Pulmonary artery endothelial cell (primary cell): ENCODE results near the gene RNASE9. TPM values are rescaled to one million over a fixed set of nuclear protein-coding genes. Genes with fewer than 3 reads are reported as not detected.
A peak's percentile ranks its signal among the peaks of the same experiment; 100 is the strongest.
"Not testable (repeated sequence)": the region's sequence is repeated elsewhere in the genome, so short reads cannot be mapped to it uniquely, and the experiment has no call there.

Experiments
- DNase-seq: peaks from one replicate; pipeline ENCODE4 v3.0.0-alpha.2; 2011; ENCODE audit warnings: low read depth, low spot score
- total RNA-seq: library from RNA; depleted of rRNA; stranded (reverse); fragments of >200 nt; gene quantifications from 2 replicates; pipeline ENCODE4 v1.2.3, GENCODE V29; 2014

The RNASE9 gene
- total RNA-seq, 1 donor from 2014 or later: not detected

DNA sequence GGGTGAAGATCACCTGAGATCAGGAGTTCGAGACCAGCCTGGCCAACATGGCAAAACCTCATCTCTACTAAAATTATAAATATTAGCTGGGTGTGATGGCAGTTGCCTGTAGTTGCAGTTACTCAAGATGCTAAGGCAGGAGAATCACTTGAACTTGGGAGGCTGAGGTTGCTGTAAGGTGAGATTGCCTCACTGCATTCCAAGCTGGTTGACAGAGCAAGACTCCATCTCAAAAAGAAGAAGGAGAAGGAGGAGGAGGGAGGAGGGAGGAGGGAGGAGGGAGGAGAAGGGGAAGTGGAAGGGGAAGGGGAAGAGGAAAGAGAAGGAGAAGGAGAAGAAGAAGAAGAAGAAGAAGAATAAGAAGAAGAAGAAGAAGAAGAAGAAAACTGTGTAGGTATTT, 38.5 kb downstream of the RNASE9 start:
- DNase-seq: no peak

DNA sequence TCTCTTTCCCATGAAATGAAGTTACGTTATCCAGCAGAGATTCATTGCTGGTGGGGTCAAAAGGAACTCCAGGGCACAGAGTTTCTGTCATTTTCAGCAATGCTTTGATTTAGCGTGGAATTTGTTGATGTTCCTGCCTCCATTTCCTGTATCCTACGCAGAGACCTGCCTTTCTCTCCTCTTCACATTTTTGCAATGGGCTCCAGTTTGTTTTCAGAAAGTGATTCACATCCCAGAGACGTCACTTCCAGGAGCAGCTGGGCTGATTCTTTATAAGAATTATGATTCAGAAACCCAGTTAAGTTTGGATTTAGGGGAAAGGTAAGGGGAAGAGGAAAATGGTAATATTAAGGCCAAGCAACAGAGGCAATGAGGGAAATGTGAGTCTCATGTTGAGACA, 43.9 kb downstream of the RNASE9 start:
- peak; percentile 56 for DNase-seq

DNA sequence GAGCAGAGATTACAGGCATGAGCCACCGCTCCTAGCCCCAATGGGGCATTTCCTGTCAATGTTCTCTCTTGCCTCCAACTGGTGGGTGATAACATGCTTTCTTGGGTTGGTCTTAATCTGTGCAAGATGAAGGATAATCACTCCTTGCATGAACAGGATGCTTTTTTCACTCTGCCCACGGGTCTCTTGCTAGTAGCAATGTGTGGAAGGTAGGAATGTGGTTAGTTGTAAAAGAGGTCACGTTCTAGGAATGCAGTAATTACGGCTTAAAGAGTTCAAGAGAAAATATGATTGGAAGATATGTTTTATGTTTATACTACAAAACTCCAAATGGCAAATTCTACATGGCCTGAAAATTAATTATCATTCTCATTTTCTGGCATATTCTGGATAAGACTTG, 45.0 kb downstream of the RNASE9 start:
- no peak for DNase-seq

DNA sequence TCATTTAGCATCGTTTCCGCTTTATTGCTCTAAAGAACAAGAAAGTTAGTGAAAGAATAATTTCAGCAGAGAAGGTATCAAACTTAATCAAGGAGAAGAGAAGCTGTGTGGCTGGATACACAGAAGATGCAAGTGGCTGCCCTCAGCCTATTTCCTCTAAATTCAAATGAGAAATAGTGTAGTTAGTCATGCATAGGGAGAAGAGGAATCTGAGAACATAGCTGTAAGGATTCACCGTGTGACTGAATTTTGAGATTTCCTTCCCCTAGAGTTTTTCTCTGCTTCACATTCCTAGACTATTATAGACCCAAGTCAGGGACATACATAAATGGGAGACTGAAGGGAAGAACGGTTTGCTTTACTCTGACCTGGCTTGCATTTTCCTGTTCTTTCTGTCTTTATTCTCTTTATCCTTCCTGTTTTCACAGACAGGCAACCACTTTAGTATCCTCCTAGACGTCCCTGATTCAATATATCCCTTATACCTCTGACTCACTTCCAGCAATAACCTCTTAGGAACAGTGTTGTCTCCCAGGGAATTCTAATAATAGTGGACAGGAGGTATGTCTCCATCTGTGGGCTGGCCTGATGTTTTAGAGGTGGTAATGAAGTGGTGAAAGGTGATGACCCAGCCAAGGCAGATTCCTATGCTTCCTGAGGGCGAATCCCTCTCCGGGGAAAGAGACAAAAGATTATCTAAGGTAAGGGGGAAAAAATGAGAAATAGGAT, 48.5 kb downstream of the RNASE9 start:
- no peak for DNase-seq

DNA sequence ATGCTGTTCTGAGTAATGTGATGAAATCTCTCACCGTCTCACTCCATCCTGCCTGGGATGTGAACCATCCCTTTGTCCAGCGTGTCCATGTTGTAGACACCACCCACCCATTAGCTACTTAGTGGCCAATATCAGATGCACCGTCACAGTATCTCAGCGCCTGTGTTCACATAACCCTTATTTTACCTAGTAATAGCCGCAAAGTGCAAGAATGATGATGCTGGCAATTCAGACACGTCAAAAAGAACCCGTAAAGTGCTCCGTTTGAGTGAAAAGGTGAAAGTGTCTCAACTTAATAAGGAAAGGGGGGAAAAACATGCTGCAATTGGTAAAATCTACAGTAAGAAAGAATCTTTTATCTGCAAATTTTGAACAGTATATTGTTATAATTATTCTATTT, 52.5 kb downstream of the RNASE9 start:
- DNase-seq: no peak

DNA sequence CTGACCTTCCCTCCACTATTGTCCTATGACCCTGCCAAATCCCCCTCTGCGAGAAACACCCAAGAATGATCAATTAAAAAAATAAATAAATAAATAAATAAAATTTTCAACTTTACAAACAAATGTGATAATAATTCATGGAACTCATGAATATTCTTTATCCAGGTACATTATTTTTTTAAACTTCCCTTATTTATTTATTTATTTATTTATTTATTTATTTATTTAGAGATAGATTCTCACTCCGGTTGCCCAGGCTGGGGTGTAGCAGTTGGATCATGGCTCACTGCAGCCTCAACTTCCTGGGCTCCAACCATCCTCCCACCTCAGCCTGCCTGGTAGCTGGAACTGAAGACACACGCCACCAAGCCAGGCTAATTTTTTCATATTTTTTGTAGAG, 53.3 kb downstream of the RNASE9 start:
- not testable (repeated sequence) for DNase-seq

DNA sequence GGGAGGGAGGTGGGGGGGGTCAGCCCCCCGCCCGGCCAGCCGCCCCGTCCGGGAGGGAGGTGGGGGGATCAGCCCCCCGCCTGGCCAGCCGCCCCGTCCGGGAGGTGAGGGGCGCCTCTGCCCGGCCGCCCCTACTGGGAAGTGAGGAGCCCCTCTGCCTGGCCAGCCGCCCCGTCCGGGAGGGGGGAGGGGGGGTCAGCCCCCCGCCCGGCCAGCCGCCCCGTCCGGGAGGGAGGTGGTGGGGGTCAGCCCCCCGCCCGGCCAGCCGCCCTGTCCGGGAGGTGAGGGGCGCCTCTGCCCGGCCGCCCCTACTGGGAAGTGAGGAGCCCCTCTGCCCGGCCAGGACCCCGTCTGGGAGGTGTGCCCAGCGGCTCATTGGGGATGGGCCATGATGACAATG, 54.1 kb downstream of the RNASE9 start:
- DNase-seq: not testable (repeated sequence)

DNA sequence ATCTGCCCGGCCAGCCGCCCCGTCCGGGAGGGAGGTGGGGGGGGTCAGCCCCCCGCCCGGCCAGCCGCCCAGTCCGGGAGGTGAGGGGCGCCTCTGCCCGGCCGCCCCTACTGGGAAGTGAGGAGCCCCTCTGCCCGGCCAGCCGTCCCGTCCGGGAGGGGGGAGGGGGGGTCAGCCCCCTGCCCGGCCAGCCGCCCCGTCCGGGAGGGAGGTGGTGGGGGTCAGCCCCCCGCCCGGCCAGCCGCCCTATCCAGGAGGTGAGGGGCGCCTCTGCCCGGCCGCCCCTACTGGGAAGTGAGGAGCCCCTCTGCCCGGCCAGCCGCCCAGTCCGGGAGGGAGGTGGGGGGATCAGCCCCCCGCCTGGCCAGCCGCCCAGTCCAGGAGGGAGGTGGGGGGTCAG, 54.6 kb downstream of the RNASE9 start:
- not testable (repeated sequence) for DNase-seq

Other genes starting within 250 kb of the RNASE9 start
- gene CCNB1IP1, start 227.8 kb downstream of the RNASE9 start, total RNA-seq: 26.7 and 49.1 TPM in 2 replicates
- 9.0 and 14.1 TPM in 2 replicates for gene PARP2, start 217.4 kb downstream of the RNASE9 start, total RNA-seq
- gene TEP1, start 147.5 kb downstream of the RNASE9 start, total RNA-seq: 16.6 and 28.2 TPM in 2 replicates
- gene KLHL33, start 124.9 kb downstream of the RNASE9 start, total RNA-seq: under 0.01 and 0.04 TPM in 2 replicates
- 38.4 and 42.6 TPM in 2 replicates for gene OSGEP, start 106.2 kb downstream of the RNASE9 start, total RNA-seq
- 128 and 143 TPM in 2 replicates for gene APEX1, start 105.8 kb downstream of the RNASE9 start, total RNA-seq
- gene PIP4P1, start 99.6 kb downstream of the RNASE9 start, total RNA-seq: 21.0 and 22.0 TPM in 2 replicates
- gene PNP, start 91.6 kb downstream of the RNASE9 start, total RNA-seq: 219 and 286 TPM in 2 replicates
- 0.33 TPM in 1 of 2 replicates, not detected in the other for gene RNASE10, start 55.5 kb downstream of the RNASE9 start, total RNA-seq
- gene RNASE11, start 27.0 kb upstream of the RNASE9 start, total RNA-seq: not detected in 2 replicates
- not detected in 2 replicates for gene RNASE12, start 30.3 kb upstream of the RNASE9 start, total RNA-seq
- gene OR6S1, start 80.6 kb upstream of the RNASE9 start, total RNA-seq: not detected in 2 replicates
- 4.2 and 18.6 TPM in 2 replicates for gene RNASE4, start 123.5 kb upstream of the RNASE9 start, total RNA-seq
- 4.2 and 6.9 TPM in 2 replicates for gene ANG, start 127.7 kb upstream of the RNASE9 start, total RNA-seq
- not detected in 2 replicates for gene EDDM3A, start 184.8 kb upstream of the RNASE9 start, total RNA-seq
- gene EDDM3B, start 207.4 kb upstream of the RNASE9 start, total RNA-seq: not detected in 2 replicates
- 0.07 TPM in 1 of 2 replicates, not detected in the other for gene RNASE6, start 220.2 kb upstream of the RNASE9 start, total RNA-seq
- gene RNASE1, start 241.8 kb upstream of the RNASE9 start, total RNA-seq: 75.5 and 99.7 TPM in 2 replicates